MG63 (cell line): ENCODE results near the gene USH1C. TPM values are rescaled to one million over a fixed set of nuclear protein-coding genes. Genes with fewer than 3 reads are reported as not detected.
A peak's percentile ranks its signal among the peaks of the same experiment; 100 is the strongest.

ENCODE experiments used
- DNase-seq: peaks from one replicate; pipeline ENCODE4 v3.0.0-alpha.2; 2020
- H3K27me3 ChIP-seq: fragments of 250-450 bp; sonication (Bioruptor Pico); 2 replicates; pipeline ENCODE4 v1.5.1; 2020; ENCODE audit warnings: mild to moderate bottlenecking, moderate library complexity
- H3K36me3 ChIP-seq: fragments of 250-450 bp; sonication (Bioruptor Pico); 2 replicates; pipeline ENCODE4 v1.5.1; 2020; ENCODE audit warnings: mild to moderate bottlenecking, moderate library complexity
- H3K4me3 ChIP-seq: fragments of 250-450 bp; sonication (Bioruptor Pico); 2 replicates; pipeline ENCODE4 v1.5.1; 2020; ENCODE audit warnings: mild to moderate bottlenecking, moderate library complexity
- H3K9me3 ChIP-seq: fragments of 250-450 bp; sonication (Bioruptor Pico); 2 replicates; pipeline ENCODE4 v1.5.1; 2020; ENCODE audit warnings: mild to moderate bottlenecking, moderate library complexity
- total RNA-seq: library from RNA; depleted of rRNA; stranded (reverse); fragments of >200 nt; shearing (Covaris generic); gene quantifications from 2 replicates; pipeline ENCODE4 v1.2.3, GENCODE V29; 2014; ENCODE audit warnings: low replicate concordance

The USH1C gene
- total RNA-seq, 1 experiment from 2014 or later, result not detected

DNA sequence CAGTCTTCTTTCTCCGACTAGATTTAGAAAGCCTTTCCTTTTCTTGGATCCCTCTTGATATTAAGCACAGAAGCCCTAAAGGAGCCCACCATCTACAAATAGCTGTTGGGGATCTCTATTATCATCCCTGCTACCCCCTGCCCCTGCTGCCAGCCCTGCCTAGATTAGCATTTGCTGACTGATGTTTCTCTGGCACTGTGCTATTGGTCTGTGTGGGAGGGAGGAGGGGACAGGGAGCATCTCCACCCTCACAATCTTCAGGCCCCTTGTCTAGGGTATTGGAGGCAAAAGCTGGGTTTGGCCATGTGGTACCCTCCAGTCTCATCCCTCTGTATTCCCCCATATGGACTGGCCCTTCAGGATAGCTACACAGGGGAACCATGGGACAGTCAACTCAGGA, 6.2 kb downstream of the USH1C start:
- H3K27me3 ChIP-seq, result no peaks in the 10 kb centered on the region
- H3K36me3 ChIP-seq, result no peaks in the 10 kb centered on the region
- H3K4me3 ChIP-seq, result no peak overlapping the region
- H3K9me3 ChIP-seq, result no peaks in the 10 kb centered on the region
- DNase-seq, result no peak

DNA sequence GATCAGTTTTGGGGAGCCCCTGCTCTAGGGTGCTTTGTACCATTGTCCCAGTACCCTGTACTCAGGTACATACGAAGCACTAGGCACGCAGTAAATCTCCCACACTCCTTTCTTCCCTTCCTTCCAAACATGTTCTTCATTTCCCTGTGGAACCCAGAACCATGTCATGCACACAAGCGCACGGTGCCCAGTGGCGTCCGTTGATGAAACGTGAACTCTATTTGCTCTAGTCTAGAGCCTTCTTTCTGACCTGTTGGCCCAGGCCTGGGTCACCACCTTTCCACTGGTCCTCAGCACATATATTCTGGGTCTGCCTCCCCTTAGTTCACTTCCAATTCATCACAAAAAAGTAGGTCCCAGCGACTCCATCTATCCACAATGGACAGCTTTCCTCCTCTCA, 7.0 kb downstream of the USH1C start:
- no peak for DNase-seq
- no peaks in the 10 kb centered on the region for H3K36me3 ChIP-seq
- H3K27me3 ChIP-seq, result no peaks in the 10 kb centered on the region
- H3K9me3 ChIP-seq, result no peaks in the 10 kb centered on the region
- H3K4me3 ChIP-seq, result no peak overlapping the region

DNA sequence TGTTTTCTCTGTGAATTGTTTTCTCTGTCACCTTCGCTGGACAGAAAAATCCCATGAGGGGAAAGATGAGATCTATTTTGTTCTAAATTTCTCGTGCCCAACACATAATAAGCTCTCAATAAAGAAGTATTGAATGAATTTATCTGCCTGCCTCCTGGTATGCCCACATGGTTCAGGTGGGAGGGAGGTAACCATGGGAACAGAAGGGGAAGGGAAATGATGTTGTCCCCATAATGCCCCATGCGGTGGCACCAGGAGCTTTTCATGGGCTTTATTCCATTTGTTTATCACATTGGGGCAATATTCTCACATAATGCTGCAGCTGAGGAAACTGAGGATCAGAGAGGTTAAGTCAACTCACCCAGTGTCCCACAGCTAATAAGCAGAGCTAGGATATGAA, 8.7 kb downstream of the USH1C start:
- no peaks in the 10 kb centered on the region for H3K9me3 ChIP-seq

DNA sequence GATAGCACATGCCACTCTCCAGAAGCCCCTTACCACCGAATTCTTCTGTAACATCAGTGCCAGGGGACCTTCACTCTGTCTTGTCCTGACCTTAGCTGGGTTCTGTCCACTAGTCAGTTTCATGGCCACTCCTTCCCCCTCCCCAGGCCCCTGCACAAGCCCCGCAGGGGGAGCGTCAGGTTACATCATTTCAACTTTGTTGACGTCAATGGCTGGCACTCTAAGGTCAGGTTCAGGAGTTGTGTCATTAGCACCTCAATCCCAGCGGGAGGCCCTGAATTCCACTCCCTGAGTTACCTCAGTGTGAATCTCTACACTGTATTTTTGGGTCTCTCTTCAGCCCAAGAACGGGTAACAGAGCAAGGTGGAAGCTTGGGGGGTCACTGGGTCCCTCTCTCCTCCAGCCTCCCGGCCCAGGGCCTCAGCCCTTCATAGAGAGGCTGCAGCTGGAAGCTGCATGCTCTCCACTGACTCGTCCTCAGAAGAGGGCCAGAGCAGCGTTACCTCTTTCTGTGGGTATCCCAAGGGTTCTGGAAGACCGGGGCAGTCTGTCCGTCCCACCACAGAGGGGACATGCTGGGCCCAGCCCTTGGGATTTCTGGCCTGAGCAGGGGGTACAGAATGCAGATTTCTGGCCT, 10.3 kb downstream of the USH1C start:
- no peak for DNase-seq
- H3K36me3 ChIP-seq, result no peaks in the 10 kb centered on the region
- no peaks in the 10 kb centered on the region for H3K27me3 ChIP-seq
- no peak overlapping the region for H3K4me3 ChIP-seq
- H3K9me3 ChIP-seq, result no peaks in the 10 kb centered on the region

More for the DNA sequence above, 8.7 kb downstream of the USH1C start:
- no peak overlapping the region for H3K4me3 ChIP-seq
- no peaks in the 10 kb centered on the region for H3K27me3 ChIP-seq
- DNase-seq, result no peak
- no peaks in the 10 kb centered on the region for H3K36me3 ChIP-seq

DNA sequence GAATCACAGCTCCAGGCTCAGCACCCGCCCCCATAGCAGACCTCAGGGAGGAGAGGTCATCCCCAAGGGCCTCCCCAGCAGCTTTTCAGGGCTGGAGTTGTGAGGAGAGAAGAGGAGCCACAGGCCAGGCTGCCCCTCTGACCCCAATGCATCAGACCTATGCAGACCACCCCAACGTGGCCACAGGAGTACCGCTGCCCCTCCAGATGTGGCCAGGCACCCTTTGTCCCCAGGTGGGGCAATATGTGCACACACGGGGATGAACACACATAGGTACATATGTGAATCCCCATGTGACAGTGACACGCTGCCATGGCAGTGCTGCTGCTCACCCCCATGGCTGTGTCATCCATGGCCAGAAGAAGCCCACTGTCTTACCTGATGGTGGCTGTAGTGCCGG, 10.9 kb downstream of the USH1C start:
- H3K27me3 ChIP-seq, result no peaks in the 10 kb centered on the region
- H3K36me3 ChIP-seq, result no peaks in the 10 kb centered on the region
- no peak for DNase-seq
- H3K9me3 ChIP-seq, result no peaks in the 10 kb centered on the region
- H3K4me3 ChIP-seq, result no peak overlapping the region

DNA sequence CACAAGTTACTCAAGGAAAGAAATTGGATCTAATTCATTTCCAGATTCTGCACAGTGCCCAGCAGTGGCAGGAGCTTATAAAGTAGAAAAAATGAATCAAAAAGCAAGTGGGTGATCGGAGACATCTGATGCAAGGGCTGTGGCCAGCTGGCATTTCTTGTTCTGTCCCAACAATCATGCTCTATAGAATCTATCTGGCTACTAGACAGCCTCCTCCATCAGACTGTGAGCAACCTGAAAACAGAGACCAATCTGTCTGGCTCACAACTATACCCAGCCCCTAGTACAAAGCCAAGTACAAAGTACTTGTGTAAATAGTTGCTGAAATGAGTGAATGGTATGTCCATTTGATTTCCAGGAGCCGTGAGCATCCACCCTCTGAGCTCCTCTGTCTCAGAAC, 11.4 kb downstream of the USH1C start:
- Histone ChIP-seq H3K9me3 (no peaks in the 10 kb centered on the region), H3K4me3 (no peak overlapping the region), H3K36me3 (no peaks in the 10 kb centered on the region), H3K27me3 (no peaks in the 10 kb centered on the region)
- no peak for DNase-seq

DNA sequence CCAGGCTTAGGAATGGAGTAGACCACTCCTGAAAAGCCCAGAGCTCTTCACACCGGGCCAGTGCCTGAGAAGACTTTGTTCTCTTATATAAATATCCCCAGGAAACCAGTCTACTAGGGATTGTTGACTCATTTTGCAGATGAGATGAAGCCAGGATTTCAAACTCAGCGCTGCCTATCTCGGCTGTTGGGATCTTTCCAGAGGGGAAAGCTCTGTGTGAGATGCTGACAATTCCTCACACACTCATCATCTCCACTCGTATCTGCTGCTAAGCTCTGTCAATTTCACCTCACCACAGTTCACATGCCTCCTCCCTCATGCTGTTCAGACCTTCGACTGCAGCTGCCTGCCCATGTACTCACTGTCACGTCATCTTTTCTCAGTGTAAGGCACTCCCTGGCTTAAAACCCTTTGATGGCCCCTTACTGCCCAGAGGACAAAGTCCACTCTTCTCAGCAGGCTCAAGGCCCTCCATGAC, 12.5 kb downstream of the USH1C start:
- H3K27me3 ChIP-seq, result no peaks in the 10 kb centered on the region
- no peak overlapping the region for H3K4me3 ChIP-seq
- DNase-seq, result peak; percentile 50
- no peaks in the 10 kb centered on the region for H3K9me3 ChIP-seq
- no peaks in the 10 kb centered on the region for H3K36me3 ChIP-seq

DNA sequence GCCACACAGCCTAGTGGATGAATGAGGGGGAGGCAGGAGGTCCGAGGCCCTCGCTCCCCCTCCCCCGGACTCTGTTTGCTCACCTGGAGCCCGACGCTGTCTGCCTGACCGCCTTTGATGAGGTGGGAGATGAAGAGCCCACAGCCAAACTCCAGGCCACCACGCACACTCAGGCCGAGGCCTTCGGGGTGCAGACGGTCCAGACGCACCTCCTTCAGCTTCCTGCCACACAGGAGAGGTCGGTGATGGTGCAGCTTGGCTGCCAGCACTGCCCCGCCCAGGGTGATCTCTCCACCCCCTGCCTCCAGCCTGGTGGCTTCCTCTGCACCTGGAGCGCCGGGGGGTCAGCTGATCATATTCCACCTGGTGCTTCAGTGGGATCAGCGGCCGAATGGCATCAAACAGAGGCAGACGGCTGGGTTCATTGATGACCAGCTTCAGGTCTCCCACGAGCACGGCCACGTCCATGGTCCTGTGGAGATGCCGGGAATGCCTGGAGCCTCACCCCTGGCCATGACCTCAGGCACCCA, 13.1 kb downstream of the USH1C start:
- no peak overlapping the region for H3K4me3 ChIP-seq
- no peaks in the 10 kb centered on the region for H3K27me3 ChIP-seq
- DNase-seq, result no peak
- no peaks in the 10 kb centered on the region for H3K36me3 ChIP-seq
- no peaks in the 10 kb centered on the region for H3K9me3 ChIP-seq

DNA sequence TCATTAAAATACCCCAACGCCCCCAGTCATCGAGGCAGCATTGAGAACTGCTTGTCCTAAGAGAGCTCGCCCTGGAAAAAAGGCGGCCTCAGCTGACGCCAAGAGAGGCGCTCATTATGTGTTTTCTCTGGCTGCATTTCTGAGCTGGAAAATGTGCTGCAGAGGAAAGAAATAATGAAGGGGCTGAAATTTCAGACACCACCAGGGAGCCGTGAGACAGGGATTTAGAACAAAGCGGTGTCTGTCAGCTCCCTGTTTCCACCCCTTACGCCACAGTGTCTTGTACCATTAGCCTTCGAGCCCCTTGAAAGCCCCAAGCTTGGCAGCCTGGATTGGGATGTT, 14.4 kb downstream of the USH1C start:
- no peak overlapping the region for H3K4me3 ChIP-seq
- no peaks in the 10 kb centered on the region for H3K27me3 ChIP-seq
- DNase-seq, result no peak
- H3K36me3 ChIP-seq, result no peaks in the 10 kb centered on the region
- no peaks in the 10 kb centered on the region for H3K9me3 ChIP-seq

DNA sequence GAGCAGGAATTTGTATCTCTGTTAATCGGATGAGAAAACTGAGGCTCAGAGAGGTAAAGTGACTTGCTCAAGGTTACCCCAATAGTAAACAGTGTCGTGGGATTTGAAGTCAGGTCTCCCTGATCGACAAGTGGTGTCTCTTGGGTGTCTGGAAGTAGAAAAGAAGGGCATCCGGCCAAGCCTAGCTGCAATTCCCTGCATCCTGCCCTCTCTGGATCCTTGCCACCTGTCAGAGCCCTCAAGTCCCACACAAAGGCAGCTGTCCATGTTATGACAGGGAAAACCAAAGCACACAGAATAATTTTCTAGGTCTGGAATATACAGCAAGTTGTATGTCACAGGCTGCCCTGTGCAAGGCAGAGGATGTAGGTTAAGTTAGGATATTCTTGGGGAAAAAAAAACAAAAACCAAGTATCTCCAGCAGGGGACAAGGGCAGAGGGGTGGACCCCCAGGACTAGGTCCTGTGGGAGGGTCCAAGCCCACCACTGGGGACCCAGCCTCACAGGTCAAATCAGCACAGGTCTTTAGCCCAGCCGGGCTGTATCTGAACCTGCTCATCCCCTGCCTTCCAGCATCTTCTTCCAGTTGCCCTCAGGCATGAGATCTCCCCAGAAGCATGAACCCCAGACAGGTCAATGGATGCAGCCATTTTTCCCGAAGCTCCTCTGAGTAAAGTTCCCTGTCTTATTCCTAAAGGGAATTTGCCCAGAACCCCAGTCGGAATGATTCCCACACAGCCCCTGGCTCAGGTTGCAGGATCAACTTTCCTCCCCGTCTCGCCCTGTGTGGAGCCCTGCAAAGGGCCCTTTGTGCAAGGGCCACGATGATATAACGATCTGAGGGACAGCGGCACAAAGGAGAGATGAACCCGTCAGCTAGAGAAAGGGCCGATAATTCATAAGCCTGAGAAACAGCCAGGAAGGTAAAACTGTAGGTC, 15.0 kb downstream of the USH1C start:
- H3K36me3 ChIP-seq, result no peaks in the 10 kb centered on the region
- H3K4me3 ChIP-seq, result no peak overlapping the region
- H3K27me3 ChIP-seq, result no peaks in the 10 kb centered on the region
- no peak for DNase-seq
- no peaks in the 10 kb centered on the region for H3K9me3 ChIP-seq

DNA sequence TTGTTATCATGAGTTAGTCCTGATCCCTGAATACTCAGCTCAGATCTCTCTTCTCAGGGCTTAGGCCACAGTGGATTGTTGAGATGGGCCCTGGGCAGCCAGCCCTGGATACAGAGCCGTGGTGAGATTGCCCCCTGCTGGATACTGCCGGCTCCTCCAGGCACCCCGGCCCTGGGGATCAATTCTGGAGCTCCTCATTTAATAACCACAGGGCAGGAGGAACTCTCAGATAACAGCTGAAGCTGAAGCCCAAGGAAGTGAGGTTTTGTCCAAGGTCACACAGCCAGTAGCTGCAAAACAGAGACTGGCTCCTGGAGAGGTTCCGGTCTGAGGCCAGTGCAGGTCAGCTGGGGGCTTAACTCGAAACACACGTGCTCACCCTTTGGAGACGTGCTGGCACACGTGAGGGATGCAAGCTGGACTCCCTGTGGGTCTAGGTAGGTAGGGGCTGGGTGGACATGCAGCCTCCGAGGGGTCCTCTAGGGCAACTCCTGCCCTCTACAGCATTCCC, 16.0 kb downstream of the USH1C start:
- H3K9me3 ChIP-seq, result no peaks in the 10 kb centered on the region
- H3K27me3 ChIP-seq, result no peaks in the 10 kb centered on the region
- peak; percentile 38 for DNase-seq
- H3K36me3 ChIP-seq, result no peaks in the 10 kb centered on the region
- no peak overlapping the region for H3K4me3 ChIP-seq

DNA sequence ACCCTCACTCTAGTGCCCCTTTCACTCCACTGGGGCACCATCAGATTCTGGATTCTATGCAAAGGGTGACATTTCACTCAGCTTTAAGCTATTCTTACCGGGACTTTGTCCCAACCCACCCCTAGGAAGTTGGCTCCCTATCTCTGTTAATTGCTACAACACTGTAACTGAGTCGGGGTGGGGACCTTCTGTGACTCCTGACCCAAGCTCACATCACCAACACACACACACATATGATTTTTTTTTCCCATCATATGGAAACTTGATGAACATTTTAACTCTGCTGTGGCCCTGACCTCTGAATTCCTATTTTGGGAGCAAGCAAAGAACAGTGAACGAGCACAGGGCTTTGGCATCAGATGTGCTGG, 16.6 kb downstream of the USH1C start:
- Histone ChIP-seq H3K36me3 (no peaks in the 10 kb centered on the region), H3K4me3 (no peak overlapping the region), H3K27me3 (no peaks in the 10 kb centered on the region), H3K9me3 (no peaks in the 10 kb centered on the region)
- DNase-seq, result no peak

DNA sequence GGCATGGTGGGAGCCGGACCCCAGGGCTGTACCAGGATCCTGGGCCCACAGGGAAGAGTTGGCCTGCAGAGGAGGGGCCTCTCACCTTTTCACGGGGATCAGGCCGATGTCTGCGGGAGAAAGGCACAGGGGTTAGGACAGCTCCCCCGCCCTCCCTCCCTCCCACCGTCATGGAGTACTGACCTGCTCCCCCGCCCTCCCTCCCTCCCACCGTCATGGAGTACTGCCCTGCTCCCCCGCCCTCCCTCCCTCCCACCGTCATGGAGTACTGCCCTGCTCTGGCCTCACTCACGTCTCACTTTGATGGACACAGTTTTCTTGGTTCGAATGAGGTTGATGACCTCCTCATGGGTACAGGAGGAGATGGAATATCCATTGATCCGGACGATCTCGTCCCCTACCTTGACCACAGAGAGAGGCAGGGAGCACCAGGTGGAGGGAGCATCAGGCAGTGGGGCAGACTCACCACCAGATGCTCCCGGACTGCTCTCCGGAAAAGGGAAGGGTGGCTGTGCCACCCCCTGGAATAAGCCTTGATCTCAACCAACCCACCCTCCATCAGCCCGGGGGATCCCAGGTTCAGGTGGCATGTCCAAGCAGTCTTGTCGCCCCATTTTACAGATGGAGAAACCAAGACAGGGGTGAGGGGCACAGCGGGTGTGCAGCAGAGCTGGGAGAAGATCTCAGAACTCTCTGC, 17.1 kb downstream of the USH1C start:
- H3K4me3 ChIP-seq, result no peak overlapping the region
- H3K27me3 ChIP-seq, result no peaks in the 10 kb centered on the region
- no peaks in the 10 kb centered on the region for H3K9me3 ChIP-seq
- no peaks in the 10 kb centered on the region for H3K36me3 ChIP-seq
- no peak for DNase-seq

DNA sequence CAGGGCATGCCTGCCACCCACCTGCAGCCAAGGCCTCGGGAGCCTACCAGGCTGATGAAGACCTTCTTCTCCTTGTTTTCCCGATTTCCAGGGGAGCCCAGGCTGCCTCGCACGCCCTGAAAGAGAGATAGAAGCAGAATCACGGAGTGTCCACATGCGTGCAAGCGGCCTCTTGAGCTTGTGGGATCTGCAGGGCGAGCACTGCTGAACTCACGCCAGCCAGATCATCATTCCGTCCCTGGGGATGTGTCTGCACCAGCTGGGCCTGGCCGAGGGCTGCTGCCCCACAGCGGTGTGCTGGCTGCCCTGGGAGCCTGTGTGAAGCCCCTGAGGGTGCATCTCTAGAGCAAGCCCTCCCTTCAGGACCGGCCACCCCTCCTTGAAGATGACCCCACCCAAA, 17.9 kb downstream of the USH1C start:
- DNase-seq, result no peak
- no peaks in the 10 kb centered on the region for H3K9me3 ChIP-seq
- no peaks in the 10 kb centered on the region for H3K36me3 ChIP-seq
- H3K27me3 ChIP-seq, result no peaks in the 10 kb centered on the region
- no peak overlapping the region for H3K4me3 ChIP-seq

DNA sequence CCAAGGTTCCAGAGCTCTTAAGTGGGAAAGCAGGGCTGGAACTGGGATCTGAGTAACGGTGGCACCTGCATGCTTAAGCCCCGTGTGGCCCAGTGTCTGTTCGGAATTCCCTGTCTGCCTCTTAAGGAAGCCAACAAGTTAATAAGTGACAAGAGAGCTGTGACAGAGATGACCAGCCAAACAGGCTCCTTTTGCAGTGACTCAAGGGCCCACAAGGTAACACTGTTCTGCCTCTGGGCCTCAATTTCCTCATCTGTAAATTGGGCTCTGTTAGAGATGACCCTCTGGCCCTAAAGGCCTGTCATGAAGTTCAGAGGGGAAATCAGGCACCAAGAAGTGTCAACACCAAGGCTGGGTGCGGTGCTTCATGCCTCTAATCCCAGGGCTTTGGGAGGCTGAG, 18.6 kb downstream of the USH1C start:
- no peak for DNase-seq
- H3K4me3 ChIP-seq, result no peak overlapping the region
- H3K27me3 ChIP-seq, result no peaks in the 10 kb centered on the region
- H3K36me3 ChIP-seq, result no peaks in the 10 kb centered on the region
- H3K9me3 ChIP-seq, result no peaks in the 10 kb centered on the region

DNA sequence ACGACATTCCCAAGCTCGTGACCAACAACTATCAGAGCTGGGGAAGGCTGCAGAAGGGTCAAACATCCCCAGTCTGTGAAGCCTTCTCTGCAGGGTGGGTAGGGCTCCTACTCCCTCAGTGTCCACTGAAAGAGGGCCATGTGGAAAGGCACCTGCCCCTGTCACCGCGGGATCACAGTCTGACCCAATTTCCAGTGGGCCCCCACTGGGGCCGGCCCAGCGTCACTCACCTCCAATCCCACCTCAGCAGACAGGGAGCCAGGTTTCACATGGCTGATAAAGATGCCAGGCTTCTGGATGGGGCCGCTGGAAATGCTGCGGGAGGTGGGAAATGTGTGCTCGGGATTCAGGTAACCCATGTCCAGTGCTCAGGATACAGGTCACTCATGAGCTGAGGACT, 20.0 kb downstream of the USH1C start:
- no peaks in the 10 kb centered on the region for H3K36me3 ChIP-seq
- no peaks in the 10 kb centered on the region for H3K9me3 ChIP-seq
- no peak for DNase-seq
- no peak overlapping the region for H3K4me3 ChIP-seq
- no peaks in the 10 kb centered on the region for H3K27me3 ChIP-seq

DNA sequence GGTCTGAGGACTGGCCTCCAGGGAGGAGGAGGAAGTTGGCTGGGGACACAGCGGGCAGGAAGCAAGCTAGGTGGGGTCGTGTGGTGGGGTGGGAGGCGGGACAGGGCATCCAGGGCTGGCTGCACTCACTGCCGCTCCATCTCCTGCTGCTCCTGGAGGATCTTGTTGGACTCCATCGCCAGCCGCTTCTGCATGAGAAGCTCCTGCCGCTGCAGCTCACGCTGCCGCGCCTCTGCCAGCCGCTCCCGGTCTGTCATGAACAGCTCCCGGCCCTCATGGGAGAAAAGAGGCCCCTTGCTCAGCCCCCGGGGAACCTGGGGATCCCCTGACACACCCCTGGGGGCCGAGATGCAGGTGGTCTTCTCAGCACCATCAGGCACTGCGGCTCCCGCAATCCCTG, 21.6 kb downstream of the USH1C start:
- H3K9me3 ChIP-seq, result no peaks in the 10 kb centered on the region
- no peak for DNase-seq
- H3K27me3 ChIP-seq, result no peaks in the 10 kb centered on the region
- no peak overlapping the region for H3K4me3 ChIP-seq
- no peaks in the 10 kb centered on the region for H3K36me3 ChIP-seq
